Non-pigmented ciliary epithelial cell (primary cell): ENCODE measurements around the gene GPS1.

Source experiments
- DNase-seq: peaks from one replicate; pipeline ENCODE4 v3.0.0-alpha.2; 2010; ENCODE audit warnings: low read depth

GPS1 gene

DNA sequence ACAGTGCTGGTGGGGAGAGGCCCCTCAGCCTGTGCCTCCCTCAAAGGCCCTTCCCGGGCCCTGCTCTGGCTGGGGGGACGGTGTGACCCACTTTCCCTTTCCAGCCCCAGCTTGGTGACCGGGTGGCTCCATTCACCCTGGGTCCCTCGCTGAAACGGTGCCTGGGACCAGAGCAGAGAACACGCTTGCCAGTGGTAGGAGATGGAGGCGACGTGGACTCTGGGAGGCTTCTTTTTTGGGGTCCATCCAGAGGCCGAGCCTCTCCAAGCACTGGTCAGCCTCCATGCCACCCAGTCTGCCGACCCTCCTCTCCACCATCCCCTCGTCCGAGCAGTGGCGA lies 36.8 kb upstream of the GPS1 start:
- no peak for DNase-seq

DNA sequence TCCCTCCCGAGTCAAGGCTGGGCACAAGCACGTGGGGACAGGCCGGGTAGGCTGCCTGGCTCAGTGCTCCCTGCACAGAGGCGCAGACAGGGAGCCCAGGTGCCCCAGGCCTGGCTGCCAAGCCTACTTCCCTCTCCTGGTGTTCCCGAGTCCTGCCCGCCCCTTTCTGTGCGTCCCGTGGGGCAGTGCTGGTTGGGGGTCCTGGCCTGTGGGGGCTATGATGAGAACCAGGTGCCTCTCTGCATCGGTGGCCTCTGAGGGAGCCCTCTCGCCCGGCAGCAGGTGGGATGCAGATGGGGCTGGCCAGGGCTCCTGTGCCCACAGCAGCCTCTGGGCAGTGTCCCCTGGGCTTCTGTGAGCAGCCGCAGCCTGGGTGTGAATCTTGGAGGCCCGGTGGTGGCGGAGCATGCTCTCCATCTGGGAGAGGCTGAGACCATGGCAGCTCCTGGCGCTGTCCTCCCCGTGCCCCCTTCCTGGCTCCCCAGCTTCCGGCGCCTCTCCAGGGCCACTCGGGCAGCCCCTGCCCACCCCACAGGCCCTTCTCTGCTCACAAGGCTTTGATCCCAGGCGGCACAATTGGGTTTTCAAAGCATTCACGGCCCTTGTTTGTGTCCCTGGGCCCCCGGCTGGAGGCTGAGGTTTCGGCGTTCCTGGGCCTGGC lies 36.3 kb upstream of the GPS1 start:
- DNase-seq, result no peak

DNA sequence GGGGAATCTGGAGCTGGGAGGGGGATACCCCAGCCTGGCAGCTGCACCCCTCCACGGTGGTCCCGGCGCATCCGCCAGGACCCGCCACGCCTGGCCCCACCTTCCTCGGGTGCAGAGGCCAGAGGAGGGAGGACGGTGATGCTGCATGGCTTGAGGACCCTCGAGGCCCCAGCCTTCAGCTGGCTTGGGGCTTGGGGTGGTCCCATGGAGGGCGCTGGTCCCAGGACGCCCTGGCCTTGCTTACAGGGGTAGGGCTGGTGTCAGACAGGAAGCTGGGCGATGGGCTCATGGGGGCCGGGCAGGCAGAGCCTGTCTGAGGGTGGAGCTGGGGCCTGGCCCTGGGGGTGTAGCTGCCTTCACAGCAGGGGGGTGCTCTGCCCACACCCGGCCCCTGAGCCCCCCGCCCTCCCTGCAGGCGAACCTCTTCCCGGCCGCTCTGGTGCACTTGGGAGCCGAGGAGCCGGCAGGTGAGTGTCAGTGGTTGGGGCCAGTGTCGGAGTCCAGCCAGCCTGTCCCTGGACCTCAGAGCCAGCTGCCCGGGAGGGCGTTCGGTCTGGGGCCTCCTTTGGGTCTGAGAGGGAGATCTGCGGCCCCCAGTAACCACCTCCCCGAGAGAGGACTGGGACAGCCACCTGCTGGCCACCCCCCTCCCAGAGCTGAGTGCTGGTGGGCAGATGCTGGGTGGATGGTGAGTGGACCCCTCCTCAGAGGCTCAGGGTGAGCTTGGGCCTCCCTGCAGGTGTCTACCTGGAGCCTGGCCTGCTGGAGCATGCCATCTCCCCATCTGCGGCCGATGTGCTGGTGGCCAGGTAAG lies 35.4 kb upstream of the GPS1 start:
- no peak for DNase-seq

DNA sequence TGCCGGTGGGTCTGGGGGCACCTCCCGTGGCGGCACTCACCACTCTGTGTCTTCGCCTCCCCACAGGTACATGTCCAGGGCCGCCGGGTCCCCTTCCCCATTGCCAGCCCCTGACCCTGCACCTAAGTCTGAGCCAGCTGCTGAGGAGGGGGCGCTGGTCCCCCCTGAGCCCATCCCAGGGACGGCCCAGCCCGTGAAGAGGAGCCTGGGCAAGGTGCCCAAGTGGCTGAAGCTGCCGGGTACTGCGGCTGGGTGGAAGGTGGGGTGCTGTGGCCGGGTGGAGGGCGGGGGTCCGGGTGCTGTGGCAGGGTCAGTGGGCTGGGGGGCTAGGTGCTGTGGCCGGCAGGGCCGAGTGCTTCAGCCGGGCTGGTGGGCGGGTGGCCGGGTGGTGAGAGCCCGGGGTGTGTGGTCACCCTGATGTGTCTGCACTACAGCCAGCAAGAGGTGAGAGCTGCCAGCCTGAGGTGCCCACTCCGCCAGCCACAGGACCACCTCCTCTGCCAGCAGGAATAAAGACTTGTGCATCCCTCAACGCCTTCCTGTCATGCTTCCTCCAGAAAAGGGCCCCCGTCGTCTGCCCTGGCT lies 34.7 kb upstream of the GPS1 start:
- DNase-seq, result no peak

DNA sequence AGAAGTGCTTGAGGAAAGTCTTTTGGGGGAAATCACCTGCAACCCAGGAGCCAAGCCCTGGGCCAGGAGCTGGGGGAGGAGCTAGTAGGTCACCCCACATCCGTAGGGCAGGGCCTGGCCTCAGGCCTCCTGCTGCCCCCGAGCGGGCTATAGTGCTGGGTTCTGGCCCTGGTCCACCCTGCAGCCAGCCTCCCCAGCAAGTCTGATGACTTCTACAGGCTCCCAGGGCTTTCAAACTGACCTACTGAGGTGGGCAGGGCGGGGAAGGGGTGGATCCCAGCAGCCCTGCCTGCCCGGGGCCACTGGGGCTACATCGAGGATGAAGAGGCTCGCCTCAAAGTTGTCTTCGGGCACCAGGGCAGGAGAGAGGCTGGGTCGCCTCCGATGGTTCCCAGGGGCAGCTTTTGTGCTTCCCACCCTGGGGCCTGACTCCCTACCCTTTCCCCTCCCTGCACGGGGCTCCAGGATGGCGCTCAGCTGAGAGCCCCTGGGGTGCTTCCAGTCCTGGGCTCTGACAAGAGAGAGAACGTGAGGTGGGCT lies 34.0 kb upstream of the GPS1 start:
- DNase-seq, result no peak

DNA sequence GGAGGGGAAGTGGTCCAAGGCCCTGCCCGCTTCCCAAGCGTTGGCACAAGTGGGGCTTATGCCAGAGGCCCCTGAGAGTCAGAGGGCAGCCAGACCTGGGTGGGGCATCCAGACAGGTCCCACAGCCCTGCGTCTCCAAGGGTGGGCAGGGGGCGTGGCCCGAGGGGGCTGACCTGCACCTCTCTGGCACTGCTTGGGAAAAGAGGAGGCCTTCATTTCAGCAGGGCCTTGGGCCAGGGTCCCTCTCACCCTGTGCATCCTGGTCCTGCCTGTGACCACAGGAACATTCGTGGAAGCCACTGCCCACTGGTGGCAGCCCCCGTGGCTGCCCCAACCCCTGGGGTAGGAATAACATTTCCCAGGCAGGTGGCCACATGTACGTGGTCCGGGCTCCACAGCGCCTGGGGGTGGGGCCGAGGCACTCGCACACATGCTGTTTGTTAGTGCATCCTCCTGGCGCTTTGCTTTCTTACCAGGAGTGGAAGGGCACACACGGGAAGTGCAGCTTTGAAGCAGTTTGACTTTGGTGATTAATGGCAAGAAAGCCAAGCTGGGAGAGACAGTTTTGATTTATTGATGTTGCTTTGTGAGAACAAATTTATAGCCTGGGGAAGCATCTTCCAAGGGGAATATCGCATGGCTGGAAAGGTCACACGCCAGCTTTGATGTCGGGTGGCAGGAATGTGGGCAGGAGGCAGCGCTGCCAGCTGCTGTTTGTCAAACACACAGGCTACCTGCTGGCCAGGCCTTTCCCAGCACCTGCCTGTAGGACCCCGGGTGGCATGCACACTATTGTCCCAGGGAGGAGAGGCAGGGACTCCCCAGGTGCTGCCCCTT lies 33.3 kb upstream of the GPS1 start:
- no peak for DNase-seq

DNA sequence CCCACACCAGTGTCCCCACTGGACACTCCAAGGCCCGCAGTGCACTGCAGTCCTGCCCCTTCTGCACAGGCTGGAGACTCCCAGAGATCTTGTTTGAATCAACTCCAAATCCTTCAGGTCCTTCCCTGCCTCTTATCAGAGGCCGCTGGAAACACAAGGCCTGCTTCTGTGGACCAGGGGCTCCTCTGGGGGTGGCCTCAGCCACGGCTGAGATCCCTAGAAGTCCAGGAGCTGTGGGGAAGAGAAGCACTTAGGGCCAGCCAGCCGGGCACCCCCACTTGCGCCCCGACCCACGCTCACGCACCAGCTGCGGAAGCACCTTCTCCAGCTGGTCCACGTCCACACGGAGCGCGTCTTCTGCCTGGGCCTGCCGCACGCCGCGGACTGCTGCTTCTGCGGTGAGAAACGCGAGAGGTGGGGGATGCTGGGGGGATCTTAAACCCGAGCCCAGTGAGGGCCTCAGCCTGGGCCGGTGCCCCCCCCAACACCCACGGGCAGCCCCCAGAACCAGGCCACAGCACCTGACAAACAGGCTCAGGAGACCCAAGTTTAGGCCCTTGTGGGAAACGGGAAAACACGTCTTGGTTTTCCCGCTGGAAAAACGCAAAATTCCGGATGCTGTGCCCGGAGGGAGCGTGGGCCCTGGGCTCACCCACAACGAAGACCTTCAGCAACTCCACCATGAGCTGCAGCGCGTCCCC lies 32.6 kb upstream of the GPS1 start:
- no peak for DNase-seq

DNA sequence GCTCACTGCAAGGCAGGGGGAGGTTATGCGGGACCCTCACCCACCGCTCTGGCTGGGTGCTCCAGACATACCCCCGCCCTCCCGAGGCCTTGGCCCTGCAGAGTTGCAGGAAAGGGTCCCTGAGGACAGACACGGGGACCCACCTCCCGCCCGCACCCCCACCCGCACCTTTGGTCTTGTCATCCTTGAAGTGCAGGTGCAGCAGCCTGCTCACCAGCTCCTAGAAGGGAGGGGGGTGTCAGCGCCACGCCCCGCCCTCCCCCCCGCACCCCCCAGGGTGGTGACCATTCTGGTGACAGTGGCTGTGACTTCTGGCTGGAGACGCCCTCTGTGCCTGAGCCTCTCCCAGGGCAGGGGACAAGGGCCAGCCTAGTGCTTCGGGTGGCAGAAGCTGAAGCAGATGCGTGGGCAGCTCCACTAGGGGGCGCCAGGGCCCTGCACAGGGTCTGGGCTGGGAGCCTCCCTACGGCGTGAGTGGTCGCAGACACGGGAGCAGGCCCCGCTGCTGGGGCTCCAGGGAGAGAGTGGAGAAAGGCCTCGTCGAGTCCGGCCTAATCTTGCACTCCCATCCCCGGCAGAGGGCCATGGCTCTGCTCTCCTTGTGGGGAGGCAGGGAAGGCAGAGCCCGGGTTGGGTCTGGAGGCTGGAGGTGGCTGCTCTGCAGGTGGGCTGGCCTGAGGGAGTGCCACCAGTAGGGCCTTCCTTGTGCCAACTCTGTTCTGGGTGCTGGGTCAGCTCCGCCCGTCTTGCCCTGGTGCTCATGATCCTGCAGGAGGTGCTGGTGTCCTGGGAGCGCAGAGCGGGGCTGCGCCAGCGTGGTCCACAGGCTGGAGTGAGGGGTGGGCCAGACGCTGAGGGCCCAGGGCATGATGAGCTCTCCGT lies 31.8 kb upstream of the GPS1 start:
- no peak for DNase-seq

DNA sequence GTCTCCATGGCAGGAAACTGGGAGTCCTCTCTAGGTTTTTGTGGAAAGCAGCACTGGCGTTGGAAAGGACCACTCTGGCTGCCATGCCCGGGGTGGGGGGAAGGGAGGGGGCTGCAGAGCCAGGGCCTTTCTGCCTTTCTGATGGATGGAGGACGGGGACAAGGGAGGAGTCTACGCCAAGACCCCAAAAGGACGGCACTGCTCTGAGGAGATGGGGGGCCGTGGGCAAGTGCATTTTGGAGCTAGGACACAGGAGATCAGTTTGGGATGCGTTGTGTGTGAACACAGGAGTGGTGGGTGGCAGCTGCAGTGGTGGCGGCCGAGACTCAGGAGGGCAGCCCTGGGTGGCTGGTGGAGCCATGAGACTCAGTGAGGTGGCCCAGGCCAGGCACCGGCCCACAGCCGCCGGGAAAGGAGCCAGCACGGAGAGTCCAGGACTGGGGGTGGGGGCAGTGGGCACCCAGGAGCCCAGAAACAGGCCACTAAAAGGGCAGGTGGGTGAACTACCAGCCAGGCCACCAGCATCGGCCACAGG lies 31.1 kb upstream of the GPS1 start:
- DNase-seq, result no peak

DNA sequence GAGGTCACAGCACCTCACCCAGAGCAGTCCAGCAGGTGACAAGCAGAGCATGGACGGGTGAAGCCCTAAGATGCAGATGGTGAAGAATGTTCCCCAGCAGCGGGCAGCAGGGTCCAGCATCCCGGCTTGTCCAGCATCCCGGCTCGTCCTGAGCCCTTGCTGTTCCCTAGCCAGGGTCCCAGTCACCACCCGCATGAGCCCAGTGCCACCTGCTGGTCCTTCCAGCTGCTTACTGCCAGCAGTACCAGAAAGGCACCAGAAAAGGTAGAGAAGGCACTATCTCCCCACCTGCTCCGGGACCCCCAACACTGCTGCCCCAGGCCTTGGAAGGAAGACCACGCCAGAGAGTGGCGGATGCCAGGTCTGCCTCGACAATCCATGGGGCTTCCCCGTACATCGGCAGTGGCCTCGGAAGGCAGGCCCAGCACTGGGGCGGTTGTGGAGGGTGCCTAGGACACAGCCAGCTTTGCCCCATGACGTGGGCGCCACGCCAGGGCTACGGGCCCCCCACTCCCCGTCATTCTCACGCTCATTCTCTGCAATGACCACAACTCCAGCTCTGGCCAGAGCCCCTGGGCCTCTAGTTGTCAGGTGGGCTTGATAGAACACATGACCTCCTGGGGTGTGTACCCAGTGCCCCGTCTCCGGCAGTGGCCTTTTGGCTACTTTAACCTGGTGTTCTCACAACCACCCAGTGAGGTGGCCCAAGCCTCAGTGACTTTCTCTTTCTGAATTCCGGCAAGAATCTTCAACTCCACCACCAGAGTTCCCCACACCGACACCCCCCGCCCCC lies 30.4 kb upstream of the GPS1 start:
- no peak for DNase-seq

DNA sequence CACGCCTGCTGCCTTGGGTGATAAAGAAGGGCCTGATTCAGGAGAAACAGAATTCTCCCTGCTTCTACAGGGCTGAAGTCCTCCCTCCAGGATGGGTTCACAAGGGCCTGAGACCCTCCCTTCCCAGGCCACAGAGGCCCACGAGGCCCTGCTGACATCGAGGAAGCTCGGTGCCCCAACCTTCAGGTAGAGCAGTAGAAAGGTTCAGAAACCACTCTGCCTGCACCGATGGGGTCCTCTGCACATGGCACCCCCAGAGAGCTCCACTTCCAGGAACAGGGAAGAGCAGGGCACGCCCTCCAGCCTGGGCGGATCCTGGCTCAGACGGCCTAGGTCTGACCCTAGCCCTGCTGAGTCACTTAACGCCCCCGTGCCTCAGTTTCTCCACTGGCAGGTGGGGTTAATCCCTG lies 29.8 kb upstream of the GPS1 start:
- no peak for DNase-seq

DNA sequence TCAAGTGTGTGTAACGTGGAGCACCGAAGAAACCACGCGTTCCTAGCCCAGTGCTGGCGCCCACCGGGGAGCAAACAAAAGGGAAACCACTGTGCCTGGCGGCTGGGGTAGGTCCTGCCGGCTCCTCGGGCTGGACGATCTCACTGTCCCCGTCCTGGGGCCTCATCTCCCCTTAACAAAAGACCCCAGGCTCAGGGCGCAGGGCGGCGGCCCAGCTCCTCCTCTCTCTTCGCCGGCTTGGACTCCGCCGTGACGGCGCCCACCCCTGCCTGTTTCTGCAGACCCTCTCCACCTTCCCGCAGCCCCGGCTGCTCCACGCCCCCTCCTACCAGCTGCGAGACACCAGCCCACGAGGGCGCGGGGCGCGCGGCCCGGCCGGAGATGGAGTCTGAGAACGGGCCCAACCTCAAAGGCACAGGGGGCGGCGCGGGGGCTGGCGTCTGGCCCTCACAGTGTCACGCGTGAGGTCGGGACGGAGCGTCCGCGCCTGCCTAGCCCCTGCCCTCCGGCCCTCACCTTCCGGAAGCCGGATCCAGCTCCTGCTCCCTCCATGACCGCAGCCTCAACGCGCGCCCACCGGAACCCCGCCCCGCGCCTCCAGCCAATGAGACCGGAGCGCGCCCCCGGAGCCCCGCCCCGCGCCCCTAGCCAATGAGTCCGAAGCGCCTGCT lies 29.3 kb upstream of the GPS1 start, which contains the start of gene CENPX:
Gene CENPX (minus strand): TSS at position 569 of the 671 bp plus-strand sequence. CDS start 17 bp downstream, at position 552.
- no peak for DNase-seq

DNA sequence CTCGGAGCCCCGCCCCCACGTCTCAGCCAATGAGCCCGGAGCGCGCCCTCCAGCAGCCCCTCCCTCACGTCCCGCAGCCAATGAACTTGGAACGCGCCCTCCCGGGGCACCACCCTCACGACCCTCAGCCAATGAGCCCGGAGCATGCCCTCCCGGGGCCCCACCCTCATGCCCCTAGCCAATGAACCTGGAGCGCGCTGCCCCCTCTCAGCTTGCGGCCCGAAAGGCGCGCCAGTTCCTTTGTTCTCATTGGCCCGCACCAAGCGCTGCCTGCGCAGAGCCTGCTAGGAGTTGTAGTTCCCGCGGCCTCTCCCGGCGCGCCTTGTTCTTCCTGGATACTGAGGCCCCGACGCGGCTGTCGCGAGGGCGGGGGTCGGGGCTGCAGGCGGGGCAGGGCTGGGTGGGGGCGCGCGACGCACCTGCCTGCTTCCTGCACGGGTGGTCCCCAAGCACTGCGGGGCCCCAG lies 28.7 kb upstream of the GPS1 start, which contains the start of gene LRRC45:
Gene LRRC45 (plus strand): TSS at position 325 of the 466 bp plus-strand sequence. CDS start 339 bp downstream, outside the sequence.
- peak; percentile 97 for DNase-seq

DNA sequence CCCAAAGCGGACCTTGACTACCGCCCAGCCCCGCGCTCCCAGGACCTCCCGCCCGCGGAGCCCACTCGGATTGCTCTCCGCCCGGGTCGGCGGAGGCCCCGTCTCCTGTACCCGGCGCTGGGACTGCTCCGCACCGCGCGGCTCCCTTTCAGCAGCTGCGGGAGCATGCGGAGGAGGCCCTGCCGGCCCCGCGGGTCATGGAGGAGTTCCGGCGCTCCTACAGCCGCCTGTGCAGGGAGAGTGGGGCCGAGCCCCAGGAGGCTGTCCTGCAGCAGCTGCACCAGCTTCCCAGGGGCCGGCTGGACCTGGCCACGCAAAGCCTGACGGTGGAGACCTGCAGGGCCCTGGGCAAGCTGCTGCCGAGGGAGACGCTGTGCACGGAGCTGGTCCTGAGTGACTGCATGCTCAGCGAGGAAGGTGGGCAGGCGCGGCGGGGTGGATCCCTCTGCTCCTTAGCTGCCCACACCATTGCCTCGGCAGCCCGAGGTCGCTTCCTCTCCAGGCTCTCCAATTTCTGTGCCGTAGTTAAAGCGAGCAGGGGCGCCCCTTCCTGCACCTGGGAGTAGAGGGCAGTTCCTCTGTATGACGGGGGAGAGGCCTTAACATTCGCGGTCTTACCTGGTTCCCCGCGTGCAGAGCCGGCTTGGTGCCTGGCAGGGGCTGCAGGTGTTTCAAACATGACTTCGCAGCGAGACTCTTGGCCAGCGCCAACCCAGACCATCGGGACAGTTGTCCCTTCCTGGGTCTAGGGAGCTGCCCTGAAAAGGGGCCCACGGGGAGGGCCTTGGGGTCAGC lies 28.1 kb upstream of the GPS1 start:
- DNase-seq, result no peak

DNA sequence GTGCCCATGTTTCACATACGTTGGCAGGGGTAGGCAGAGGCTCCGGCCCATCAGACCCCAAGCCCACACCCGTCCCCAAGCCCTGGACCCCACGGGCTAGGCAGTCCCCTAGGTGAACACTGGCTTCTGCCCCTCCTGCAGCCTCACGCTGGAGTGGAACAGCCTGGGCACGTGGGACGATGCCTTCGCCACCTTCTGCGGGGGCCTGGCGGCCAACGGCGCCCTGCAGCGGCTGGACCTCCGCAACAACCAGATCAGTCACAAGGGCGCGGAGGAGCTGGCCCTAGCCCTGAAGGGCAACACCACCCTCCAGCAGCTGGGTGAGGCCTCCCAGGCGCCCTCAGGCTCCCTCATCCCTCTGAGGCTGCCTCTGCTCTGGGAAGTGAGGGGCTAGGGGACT lies 26.8 kb upstream of the GPS1 start:
- no peak for DNase-seq

DNA sequence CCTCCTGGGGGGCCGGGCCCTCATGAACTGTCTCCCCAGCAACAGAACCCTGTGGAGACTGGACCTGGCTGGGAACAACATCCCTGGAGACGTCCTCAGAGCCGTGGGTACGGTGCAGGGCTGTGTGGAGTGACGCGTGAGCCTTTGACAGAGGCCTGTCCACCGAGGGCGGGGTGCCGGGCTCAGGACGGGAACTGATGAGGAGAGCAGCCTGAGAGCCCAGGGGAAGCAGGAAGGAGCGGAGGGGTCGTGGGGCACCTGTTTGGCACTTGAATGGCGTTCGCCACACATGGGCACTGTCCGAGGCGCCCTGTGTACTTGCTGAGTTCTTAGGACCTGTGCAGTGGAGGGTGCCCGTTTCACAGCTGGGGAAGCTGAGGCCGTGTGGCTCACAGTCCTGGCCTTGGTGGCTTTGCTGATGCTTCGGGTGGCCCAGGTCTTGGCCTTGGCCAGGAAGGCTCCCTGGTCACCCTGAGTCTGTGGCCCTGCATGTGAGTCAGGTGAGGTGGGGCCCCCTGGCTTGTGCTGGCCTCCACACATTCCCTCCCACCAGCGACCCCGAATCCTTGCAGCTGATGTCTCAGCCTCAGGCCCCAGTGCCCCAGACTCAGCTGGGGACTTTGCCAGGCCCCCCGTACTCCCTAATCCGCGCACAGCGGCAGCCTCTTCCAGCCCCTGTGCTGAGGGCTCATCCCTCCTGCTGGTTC lies 26.1 kb upstream of the GPS1 start:
- no peak for DNase-seq

DNA sequence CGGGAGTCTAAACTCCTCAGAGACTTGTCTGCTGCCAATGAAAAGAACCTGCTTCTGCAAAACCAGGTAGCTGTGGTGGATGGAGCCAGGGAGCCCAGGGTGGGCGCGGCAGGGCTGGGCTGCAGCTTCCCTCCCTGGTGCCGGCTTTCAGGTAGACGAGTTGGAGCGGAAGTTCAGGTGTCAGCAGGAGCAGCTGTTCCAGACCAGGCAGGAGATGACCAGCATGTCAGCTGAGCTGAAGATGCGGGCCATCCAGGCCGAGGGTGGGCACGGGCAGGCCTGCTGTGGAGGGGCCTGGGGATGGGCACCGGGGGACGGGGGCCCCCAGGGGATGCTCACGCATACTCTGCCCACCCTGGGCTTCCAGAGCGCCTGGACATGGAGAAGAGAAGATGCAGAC lies 23.5 kb upstream of the GPS1 start:
- DNase-seq, result no peak
